ENCODE measurements around the gene RPS6KA5. TPM values are rescaled to one million over a fixed set of nuclear protein-coding genes. Genes with fewer than 3 reads are reported as not detected.

RPS6KA5 gene
- total RNA-seq, 1 donor from 2014 or later: 8.0 TPM

DNA sequence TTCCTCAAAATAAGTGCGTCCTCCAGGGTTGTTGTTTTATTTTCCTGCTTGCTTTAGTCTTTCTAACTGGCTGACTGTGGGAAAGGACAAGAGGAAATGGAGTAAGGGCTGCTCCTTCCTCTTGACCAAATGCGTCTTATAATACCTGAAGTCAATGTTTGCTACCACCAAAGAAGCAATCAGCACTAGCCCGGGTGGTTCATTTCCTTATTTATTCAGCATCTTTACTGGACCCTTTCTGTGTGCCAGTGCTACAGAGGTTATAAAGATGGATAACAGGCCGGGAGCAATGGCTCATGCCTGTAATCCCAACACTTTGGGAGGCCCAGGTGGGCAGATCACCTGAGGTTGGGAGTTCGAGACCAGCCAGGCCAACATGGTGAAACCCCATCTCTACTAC, 15.1 kb upstream of the RPS6KA5 start:
- H3K36me3 ChIP-seq: no peaks in the 10 kb centered on the region
- TF ChIP-seq, protein P1, sequence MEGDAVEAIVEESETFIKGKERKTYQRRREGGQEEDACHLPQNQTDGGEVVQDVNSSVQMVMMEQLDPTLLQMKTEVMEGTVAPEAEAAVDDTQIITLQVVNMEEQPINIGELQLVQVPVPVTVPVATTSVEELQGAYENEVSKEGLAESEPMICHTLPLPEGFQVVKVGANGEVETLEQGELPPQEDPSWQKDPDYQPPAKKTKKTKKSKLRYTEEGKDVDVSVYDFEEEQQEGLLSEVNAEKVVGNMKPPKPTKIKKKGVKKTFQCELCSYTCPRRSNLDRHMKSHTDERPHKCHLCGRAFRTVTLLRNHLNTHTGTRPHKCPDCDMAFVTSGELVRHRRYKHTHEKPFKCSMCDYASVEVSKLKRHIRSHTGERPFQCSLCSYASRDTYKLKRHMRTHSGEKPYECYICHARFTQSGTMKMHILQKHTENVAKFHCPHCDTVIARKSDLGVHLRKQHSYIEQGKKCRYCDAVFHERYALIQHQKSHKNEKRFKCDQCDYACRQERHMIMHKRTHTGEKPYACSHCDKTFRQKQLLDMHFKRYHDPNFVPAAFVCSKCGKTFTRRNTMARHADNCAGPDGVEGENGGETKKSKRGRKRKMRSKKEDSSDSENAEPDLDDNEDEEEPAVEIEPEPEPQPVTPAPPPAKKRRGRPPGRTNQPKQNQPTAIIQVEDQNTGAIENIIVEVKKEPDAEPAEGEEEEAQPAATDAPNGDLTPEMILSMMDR (IDR thresholded peaks at IDR 0.05): no peak
- ATAC-seq (no peak), DNase-seq (no peak)
- H3K4me1 ChIP-seq: no peaks in the 10 kb centered on the region
- no peaks in the 10 kb centered on the region for H3K27me3 ChIP-seq
- H3K27ac ChIP-seq: no peak overlapping the region
- no peaks in the 10 kb centered on the region for H3K9me3 ChIP-seq
- no peak overlapping the region for H3K4me3 ChIP-seq
- intact Hi-C loops (cut with DNase I): no loop called here

DNA sequence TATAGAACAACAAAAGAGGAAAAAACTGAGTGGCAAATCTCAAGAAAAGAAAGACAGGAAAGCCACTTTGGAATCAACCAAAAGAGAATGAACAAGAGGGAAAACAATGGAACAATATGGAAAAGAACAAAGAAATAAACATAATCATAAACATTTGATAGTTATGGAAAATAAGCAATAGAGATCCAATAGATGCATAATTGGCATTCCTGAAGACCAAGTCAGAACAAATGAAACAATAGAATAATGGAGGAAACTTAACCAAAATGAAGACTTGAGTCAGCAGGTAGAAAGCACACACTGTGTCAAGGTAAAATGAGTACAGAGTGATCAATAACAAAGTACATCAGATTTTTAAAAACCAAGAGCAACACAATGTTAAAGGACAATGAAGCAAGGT, 10.1 kb upstream of the RPS6KA5 start:
- no peak overlapping the region for H3K4me3 ChIP-seq
- ATAC-seq: no peak
- H3K27ac ChIP-seq: no peak overlapping the region
- no peaks in the 10 kb centered on the region for H3K27me3 ChIP-seq
- H3K36me3 ChIP-seq: no peaks in the 10 kb centered on the region
- intact Hi-C loops (cut with DNase I): no loop called here
- no peak for DNase-seq
- H3K4me1 ChIP-seq: peaks cover 2% of the 10 kb centered on the region
- H3K9me3 ChIP-seq: no peaks in the 10 kb centered on the region
- TF ChIP-seq, protein P1 (IDR thresholded peaks at IDR 0.05): no peak

DNA sequence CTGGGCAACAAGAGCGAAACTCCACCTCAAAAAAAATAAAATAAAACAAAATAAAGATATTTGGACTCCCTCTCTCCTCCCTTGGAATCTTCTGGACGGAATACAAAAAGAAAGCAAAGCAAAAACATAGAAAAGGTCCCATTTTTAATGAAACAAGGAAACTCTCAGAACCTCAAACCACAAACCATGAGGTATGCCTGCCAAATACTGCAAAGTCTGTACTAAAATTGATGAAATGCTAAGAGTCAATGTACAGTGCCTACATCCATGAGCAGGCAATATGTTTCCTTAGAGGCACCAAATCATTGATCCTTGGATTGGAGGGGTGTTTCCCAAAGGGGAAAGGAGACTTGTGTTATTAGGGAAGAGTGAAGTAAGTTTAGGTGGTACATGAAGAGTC, 8.2 kb upstream of the RPS6KA5 start:
- H3K27me3 ChIP-seq: no peaks in the 10 kb centered on the region
- no peaks in the 10 kb centered on the region for H3K36me3 ChIP-seq
- no peaks in the 10 kb centered on the region for H3K9me3 ChIP-seq
- peaks cover 4% of the 10 kb centered on the region for H3K4me1 ChIP-seq
- DNase-seq (no peak), ATAC-seq (no peak)
- no peak overlapping the region for H3K27ac ChIP-seq
- no peak overlapping the region for H3K4me3 ChIP-seq
- TF ChIP-seq, protein P1 (IDR thresholded peaks at IDR 0.05): no peak
- intact Hi-C loops (cut with DNase I): no loop called here

DNA sequence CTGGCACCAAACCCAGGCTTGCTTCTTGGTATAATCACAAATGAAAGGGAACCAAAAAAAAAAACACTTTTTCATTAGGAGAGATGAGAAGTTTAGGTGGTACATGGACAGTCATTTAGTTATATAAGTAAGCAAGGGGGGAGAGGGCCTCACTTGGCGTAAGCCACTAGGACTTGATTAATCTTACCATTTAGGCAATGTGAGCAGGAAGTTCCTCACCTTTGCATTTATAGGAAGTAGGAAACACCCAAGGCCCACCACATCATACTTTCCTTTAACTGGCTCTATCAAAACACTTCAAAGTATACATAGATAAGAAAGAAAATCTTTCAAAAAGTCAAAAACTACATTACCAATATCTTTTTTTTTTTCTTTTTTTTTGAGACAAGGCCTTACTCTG, 6.7 kb upstream of the RPS6KA5 start:
- DNase-seq (no peak), ATAC-seq (no peak)
- TF ChIP-seq, protein P1 (IDR thresholded peaks at IDR 0.05): no peak
- Histone ChIP-seq H3K36me3 (no peaks in the 10 kb centered on the region), H3K27me3 (no peaks in the 10 kb centered on the region), H3K4me3 (no peak overlapping the region), H3K27ac (no peak overlapping the region), H3K9me3 (no peaks in the 10 kb centered on the region), H3K4me1 (peaks cover 6% of the 10 kb centered on the region)
- intact Hi-C loops (cut with DNase I): no loop called here

DNA sequence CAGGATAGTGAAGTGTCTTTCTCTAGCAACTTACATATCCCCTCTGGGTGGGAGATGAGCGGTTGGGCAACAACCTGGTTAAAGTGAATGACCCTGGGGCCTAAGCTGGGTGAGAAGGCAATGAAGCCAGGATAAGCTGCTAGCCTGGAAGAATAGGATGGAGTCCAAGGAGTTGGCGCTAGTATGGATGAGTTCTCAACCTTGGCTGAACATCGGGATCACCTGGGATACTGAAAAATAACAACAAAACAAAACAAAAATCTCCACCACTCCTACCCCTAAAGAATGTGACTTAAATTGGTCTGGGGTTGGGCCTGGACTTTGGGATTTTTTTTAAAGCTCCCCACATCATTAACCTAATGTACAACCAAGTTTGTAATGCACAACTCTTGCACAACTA, 4.8 kb upstream of the RPS6KA5 start:
- Histone ChIP-seq H3K27ac (no peak overlapping the region), H3K4me3 (no peak overlapping the region), H3K27me3 (no peaks in the 10 kb centered on the region), H3K9me3 (no peaks in the 10 kb centered on the region), H3K36me3 (no peaks in the 10 kb centered on the region), H3K4me1 (peaks cover 12% of the 10 kb centered on the region)
- intact Hi-C loops (cut with DNase I): no loop called here
- no peak for DNase-seq
- ATAC-seq: no peak
- TF ChIP-seq, protein P1 (IDR thresholded peaks at IDR 0.05): no peak

DNA sequence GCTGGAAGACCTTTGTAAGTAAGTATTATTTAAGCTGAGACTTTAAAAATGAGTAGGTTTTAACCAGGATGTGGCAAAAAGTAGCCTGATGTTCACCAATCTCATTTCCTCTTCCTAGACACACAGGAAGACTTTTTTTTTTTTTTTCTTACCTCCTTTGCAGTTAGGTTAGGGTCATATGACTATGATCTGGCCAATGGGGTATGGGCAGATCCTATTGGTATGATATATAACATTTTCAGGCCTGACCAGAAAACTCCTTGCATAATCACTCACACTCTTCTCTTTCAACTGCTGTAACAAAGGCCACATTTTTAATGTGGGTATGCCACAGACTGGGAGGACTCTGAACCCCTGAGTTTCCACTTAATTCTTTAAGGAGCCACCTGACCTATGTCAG, 2.7 kb upstream of the RPS6KA5 start:
- H3K27ac ChIP-seq: peak overlapping the region; percentile 24
- H3K4me1 ChIP-seq: peaks cover 18% of the 10 kb centered on the region
- no peaks in the 10 kb centered on the region for H3K27me3 ChIP-seq
- intact Hi-C loops (cut with DNase I): no loop called here
- no peaks in the 10 kb centered on the region for H3K36me3 ChIP-seq
- no peak for ATAC-seq
- DNase-seq: no peak
- H3K4me3 ChIP-seq: no peak overlapping the region
- TF ChIP-seq, protein P1 (IDR thresholded peaks at IDR 0.05): no peak
- no peaks in the 10 kb centered on the region for H3K9me3 ChIP-seq
